ENCODE measurements around the gene B4GALT2. TPM values are rescaled to one million over a fixed set of nuclear protein-coding genes. Genes with fewer than 3 reads are reported as not detected.

Gene B4GALT2
- total and polyA plus RNA-seq, 9 of the 15 experiments (the other 6 are each of a cell fraction or from before 2014, with no cell fraction given), result 1.3 to 86.8 (median 43.8) TPM

Other genes starting within 250 kb of the B4GALT2 start
Only the 7 nearest of the 9 such genes appear.
- gene ARTN, start 45.4 kb upstream of the B4GALT2 start, total RNA-seq (2014; rRNA removed), result not detected in 2 replicates
- not detected in 2 replicates for gene ARTN, start 45.4 kb upstream of the B4GALT2 start, total RNA-seq (2014; rRNA removed; fragmentation: Illumina TruSeq; extraction: Trizol)
- not detected in 2 replicates for gene ARTN, start 45.4 kb upstream of the B4GALT2 start, total RNA-seq (2015; rRNA removed; fragmentation: Illumina TruSeq; extraction: Trizol)
- gene ARTN, start 45.4 kb upstream of the B4GALT2 start, total RNA-seq (2021), result 0.38 TPM in 1 of 2 replicates, not detected in the other
- gene ARTN, start 45.4 kb upstream of the B4GALT2 start, polyA plus RNA-seq (2011; rRNA removed), result 0.06 and 0.07 TPM in 2 replicates
- not detected in 2 replicates for gene ARTN, start 45.4 kb upstream of the B4GALT2 start, polyA plus RNA-seq (2014; fragmentation: Illumina TruSeq; extraction: Trizol)
- gene ARTN, start 45.4 kb upstream of the B4GALT2 start, polyA plus RNA-seq (2014; fragmentation: Nextera tagmentation; extraction: Ambion mirVana), result not detected
- not detected in 2 replicates for gene ARTN, start 45.4 kb upstream of the B4GALT2 start, polyA plus RNA-seq (2014; rRNA removed)
- gene IPO13, start 32.3 kb upstream of the B4GALT2 start, total RNA-seq (2014; rRNA removed), result 17.5 and 27.9 TPM in 2 replicates
- 7.8 and 10.0 TPM in 2 replicates for gene IPO13, start 32.3 kb upstream of the B4GALT2 start, total RNA-seq (2014; rRNA removed; fragmentation: Illumina TruSeq; extraction: Trizol)
- gene IPO13, start 32.3 kb upstream of the B4GALT2 start, total RNA-seq (2015; rRNA removed; fragmentation: Illumina TruSeq; extraction: Trizol), result 16.1 and 16.2 TPM in 2 replicates
- gene IPO13, start 32.3 kb upstream of the B4GALT2 start, total RNA-seq (2021), result 28.4 and 30.8 TPM in 2 replicates
- gene IPO13, start 32.3 kb upstream of the B4GALT2 start, polyA plus RNA-seq (2011; rRNA removed), result 13.9 and 19.1 TPM in 2 replicates
- gene IPO13, start 32.3 kb upstream of the B4GALT2 start, polyA plus RNA-seq (2014; fragmentation: Illumina TruSeq; extraction: Trizol), result 24.7 and 27.1 TPM in 2 replicates
- 1 to 10 TPM; 7.0 to 9.8 TPM for gene IPO13, start 32.3 kb upstream of the B4GALT2 start, polyA plus RNA-seq (2014; fragmentation: Nextera tagmentation; extraction: Ambion mirVana)
- gene IPO13, start 32.3 kb upstream of the B4GALT2 start, polyA plus RNA-seq (2014; rRNA removed), result 18.6 and 22.0 TPM in 2 replicates
- 87.5 and 122 TPM in 2 replicates for gene DPH2, start 9.2 kb upstream of the B4GALT2 start, total RNA-seq (2014; rRNA removed)
- 31.9 and 39.4 TPM in 2 replicates for gene DPH2, start 9.2 kb upstream of the B4GALT2 start, total RNA-seq (2014; rRNA removed; fragmentation: Illumina TruSeq; extraction: Trizol)
- 66.8 and 68.1 TPM in 2 replicates for gene DPH2, start 9.2 kb upstream of the B4GALT2 start, total RNA-seq (2015; rRNA removed; fragmentation: Illumina TruSeq; extraction: Trizol)
- 94.1 and 97.3 TPM in 2 replicates for gene DPH2, start 9.2 kb upstream of the B4GALT2 start, total RNA-seq (2021)
- gene DPH2, start 9.2 kb upstream of the B4GALT2 start, polyA plus RNA-seq (2011; rRNA removed), result 63.1 and 71.2 TPM in 2 replicates
- 81.1 and 106 TPM in 2 replicates for gene DPH2, start 9.2 kb upstream of the B4GALT2 start, polyA plus RNA-seq (2014; fragmentation: Illumina TruSeq; extraction: Trizol)
- gene DPH2, start 9.2 kb upstream of the B4GALT2 start, polyA plus RNA-seq (2014; fragmentation: Nextera tagmentation; extraction: Ambion mirVana), result 10 to 100 TPM; 17.9 to 27.0 TPM
- 93.2 and 110 TPM in 2 replicates for gene DPH2, start 9.2 kb upstream of the B4GALT2 start, polyA plus RNA-seq (2014; rRNA removed)
- 296 and 328 TPM in 2 replicates for gene ATP6V0B, start 4.2 kb upstream of the B4GALT2 start, total RNA-seq (2014; rRNA removed)
- 143 and 167 TPM in 2 replicates for gene ATP6V0B, start 4.2 kb upstream of the B4GALT2 start, total RNA-seq (2014; rRNA removed; fragmentation: Illumina TruSeq; extraction: Trizol)
- gene ATP6V0B, start 4.2 kb upstream of the B4GALT2 start, total RNA-seq (2015; rRNA removed; fragmentation: Illumina TruSeq; extraction: Trizol), result 196 and 203 TPM in 2 replicates
- 279 and 286 TPM in 2 replicates for gene ATP6V0B, start 4.2 kb upstream of the B4GALT2 start, total RNA-seq (2021)
- 220 and 288 TPM in 2 replicates for gene ATP6V0B, start 4.2 kb upstream of the B4GALT2 start, polyA plus RNA-seq (2011; rRNA removed)
- gene ATP6V0B, start 4.2 kb upstream of the B4GALT2 start, polyA plus RNA-seq (2014; fragmentation: Illumina TruSeq; extraction: Trizol), result 186 and 195 TPM in 2 replicates
- 100 to 1,000 TPM; 137 to 276 TPM for gene ATP6V0B, start 4.2 kb upstream of the B4GALT2 start, polyA plus RNA-seq (2014; fragmentation: Nextera tagmentation; extraction: Ambion mirVana)
- 282 and 348 TPM in 2 replicates for gene ATP6V0B, start 4.2 kb upstream of the B4GALT2 start, polyA plus RNA-seq (2014; rRNA removed)
- 3.0 and 4.5 TPM in 2 replicates for gene CCDC24, start 12.4 kb downstream of the B4GALT2 start, total RNA-seq (2014; rRNA removed)
- gene CCDC24, start 12.4 kb downstream of the B4GALT2 start, total RNA-seq (2014; rRNA removed; fragmentation: Illumina TruSeq; extraction: Trizol), result 0.70 and 1.5 TPM in 2 replicates
- 1.7 and 2.2 TPM in 2 replicates for gene CCDC24, start 12.4 kb downstream of the B4GALT2 start, total RNA-seq (2015; rRNA removed; fragmentation: Illumina TruSeq; extraction: Trizol)
- 4.4 and 5.2 TPM in 2 replicates for gene CCDC24, start 12.4 kb downstream of the B4GALT2 start, total RNA-seq (2021)
- gene CCDC24, start 12.4 kb downstream of the B4GALT2 start, polyA plus RNA-seq (2011; rRNA removed), result 1.3 and 2.3 TPM in 2 replicates
- gene CCDC24, start 12.4 kb downstream of the B4GALT2 start, polyA plus RNA-seq (2014; fragmentation: Illumina TruSeq; extraction: Trizol), result 1.5 and 3.0 TPM in 2 replicates
- gene CCDC24, start 12.4 kb downstream of the B4GALT2 start, polyA plus RNA-seq (2014; fragmentation: Nextera tagmentation; extraction: Ambion mirVana), result under 1 TPM; 0.31 to 0.64 TPM
- gene CCDC24, start 12.4 kb downstream of the B4GALT2 start, polyA plus RNA-seq (2014; rRNA removed), result 3.7 and 4.5 TPM in 2 replicates
- gene SLC6A9, start 52.3 kb downstream of the B4GALT2 start, total RNA-seq (2014; rRNA removed), result 4.1 and 8.4 TPM in 2 replicates
- 2.5 and 3.0 TPM in 2 replicates for gene SLC6A9, start 52.3 kb downstream of the B4GALT2 start, total RNA-seq (2014; rRNA removed; fragmentation: Illumina TruSeq; extraction: Trizol)
- gene SLC6A9, start 52.3 kb downstream of the B4GALT2 start, total RNA-seq (2015; rRNA removed; fragmentation: Illumina TruSeq; extraction: Trizol), result 0.51 and 0.75 TPM in 2 replicates
- gene SLC6A9, start 52.3 kb downstream of the B4GALT2 start, total RNA-seq (2021), result 16.7 and 18.7 TPM in 2 replicates
- 2.9 and 8.8 TPM in 2 replicates for gene SLC6A9, start 52.3 kb downstream of the B4GALT2 start, polyA plus RNA-seq (2011; rRNA removed)
- 12.9 and 16.7 TPM in 2 replicates for gene SLC6A9, start 52.3 kb downstream of the B4GALT2 start, polyA plus RNA-seq (2014; fragmentation: Illumina TruSeq; extraction: Trizol)
- under 1 TPM; 0.17 to 0.25 TPM for gene SLC6A9, start 52.3 kb downstream of the B4GALT2 start, polyA plus RNA-seq (2014; fragmentation: Nextera tagmentation; extraction: Ambion mirVana)
- 10.5 and 10.6 TPM in 2 replicates for gene SLC6A9, start 52.3 kb downstream of the B4GALT2 start, polyA plus RNA-seq (2014; rRNA removed)
- not detected in 2 replicates for gene KLF17, start 139.6 kb downstream of the B4GALT2 start, total RNA-seq (2014; rRNA removed)
- not detected in 2 replicates for gene KLF17, start 139.6 kb downstream of the B4GALT2 start, total RNA-seq (2014; rRNA removed; fragmentation: Illumina TruSeq; extraction: Trizol)
- not detected in 2 replicates for gene KLF17, start 139.6 kb downstream of the B4GALT2 start, total RNA-seq (2015; rRNA removed; fragmentation: Illumina TruSeq; extraction: Trizol)
- gene KLF17, start 139.6 kb downstream of the B4GALT2 start, total RNA-seq (2021), result not detected in 2 replicates
- 0.13 TPM in 1 of 2 replicates, not detected in the other for gene KLF17, start 139.6 kb downstream of the B4GALT2 start, polyA plus RNA-seq (2011; rRNA removed)
- gene KLF17, start 139.6 kb downstream of the B4GALT2 start, polyA plus RNA-seq (2014; fragmentation: Illumina TruSeq; extraction: Trizol), result not detected in 2 replicates
- gene KLF17, start 139.6 kb downstream of the B4GALT2 start, polyA plus RNA-seq (2014; fragmentation: Nextera tagmentation; extraction: Ambion mirVana), result under 1 TPM in 1 of 2 experiments, not detected in 1; 0.01 TPM
- 0.24 TPM in 1 of 2 replicates, not detected in the other for gene KLF17, start 139.6 kb downstream of the B4GALT2 start, polyA plus RNA-seq (2014; rRNA removed)

All from K562 (cell line).